GM23248 (cell line): ENCODE data around the gene PDCD1LG2. TPM values are rescaled to one million over a fixed set of nuclear protein-coding genes. Genes with fewer than 3 reads are reported as not detected.

ENCODE experiments used
- DNase-seq: peaks from one replicate; pipeline ENCODE4 v3.0.0-alpha.2; 2015
- H2AFZ ChIP-seq: fragments of 200-600 bp; sonication (generic); 2 replicates; pipeline ENCODE4 v1.6.1; 2016; ENCODE audit warnings: antibody characterized with exemption
- H3F3A ChIP-seq: fragments of 200-600 bp; sonication (generic); 2 replicates; pipeline ENCODE4 v1.6.1; 2016; ENCODE audit warnings: mild to moderate bottlenecking, antibody characterized with exemption, mixed run types; ENCODE audit not compliant: insufficient read depth
- H3K27ac ChIP-seq: fragments of 200-600 bp; sonication (generic); 2 replicates; pipeline ENCODE4 v1.5.1; 2016; ENCODE audit warnings: mild to moderate bottlenecking
- H3K27me3 ChIP-seq: fragments of 200-600 bp; sonication (generic); replicated peaks from 2 replicates; pipeline ENCODE4 v1.6.1; 2016; ENCODE audit warnings: mild to moderate bottlenecking; ENCODE audit not compliant: insufficient read depth
- H3K36me3 ChIP-seq: fragments of 200-600 bp; sonication (generic); 2 replicates; pipeline ENCODE4 v1.6.1; 2016; ENCODE audit warnings: low read depth, mild to moderate bottlenecking
- H3K4me1 ChIP-seq: fragments of 200-600 bp; sonication (generic); 2 replicates; pipeline ENCODE4 v1.6.1; 2016; ENCODE audit warnings: mild to moderate bottlenecking; ENCODE audit not compliant: insufficient read depth
- H3K4me2 ChIP-seq: fragments of 200-600 bp; sonication (generic); one replicate; pipeline ENCODE4 v1.6.1; 2016; ENCODE audit warnings: mild to moderate bottlenecking; ENCODE audit not compliant: unreplicated experiment
- H3K4me3 ChIP-seq: fragments of 200-600 bp; sonication (generic); 2 replicates; pipeline ENCODE4 v1.5.1; 2016; ENCODE audit warnings: mild to moderate bottlenecking
- H3K79me2 ChIP-seq: fragments of 200-600 bp; sonication (generic); 2 replicates; pipeline ENCODE4 v1.6.1; 2016; ENCODE audit warnings: mild to moderate bottlenecking; ENCODE audit not compliant: insufficient read depth
- H3K9ac ChIP-seq: fragments of 200-600 bp; sonication (generic); 2 replicates; pipeline ENCODE4 v1.6.1; 2016; ENCODE audit warnings: mild to moderate bottlenecking
- H3K9me2 ChIP-seq: fragments of 200-600 bp; sonication (generic); 2 replicates; pipeline ENCODE4 v1.6.1; 2016; ENCODE audit warnings: mixed run types, mild to moderate bottlenecking, moderate library complexity; ENCODE audit not compliant: insufficient read depth
- H3K9me3 ChIP-seq: fragments of 200-600 bp; sonication (generic); one replicate; pipeline ENCODE4 v1.6.1; 2017; ENCODE audit warnings: low read depth
- H4K20me1 ChIP-seq: fragments of 200-600 bp; sonication (generic); 2 replicates; pipeline ENCODE4 v1.6.0; 2016; ENCODE audit not compliant: insufficient read depth
- EZH2 ChIP-seq: fragments of 200-600 bp; sonication (generic); IDR thresholded peaks from 2 replicates; pipeline ENCODE4 v1.6.1; 2018; ENCODE audit warnings: antibody characterized with exemption, mild to moderate bottlenecking; ENCODE audit not compliant: insufficient read depth, poor library complexity, severe bottlenecking
- EZH2phosphoT487 ChIP-seq: fragments of 200-600 bp; sonication (generic); IDR thresholded peaks from 2 replicates; pipeline ENCODE4 v1.6.1; 2018; ENCODE audit warnings: antibody characterized with exemption, moderate library complexity, mild to moderate bottlenecking, low read depth; ENCODE audit not compliant: insufficient read depth
- WGBS, 2 experiments: methylation state at CpG; one replicate each; pipeline ENCODE4 v1.1.6; 2015 to 2017; ENCODE audit warnings: low lambda C conversion rate in 2 of 2, low coverage in 1 of 2; ENCODE audit errors: missing lambda C conversion rate in 2 of 2; 5-methylcytosine and 5-hydroxymethylcytosine counted together
- in situ Hi-C: fragments of 300-500 bp; cut with MboI; formaldehyde crosslinking; loops from 2 replicates; pipeline ENCODE4 v1.15.0; 2020
- polyA plus RNA-seq: library from polyadenylated mRNA; unstranded; fragments of >200 nt; fragmentation: Nextera tagmentation; extraction: Ambion mirVana; gene quantifications from 2 replicates; pipeline ENCODE4 v1.2.1, GENCODE V29; 2016
- total RNA-seq: library from RNA; depleted of rRNA; stranded (reverse); fragments of >200 nt; shearing (Covaris generic); gene quantifications from 2 replicates; pipeline ENCODE4 v1.2.3, GENCODE V29; 2014

The PDCD1LG2 gene
- total and polyA plus RNA-seq, 2 experiments from 2014 or later = 31.7 to 34.7 TPM

DNA sequence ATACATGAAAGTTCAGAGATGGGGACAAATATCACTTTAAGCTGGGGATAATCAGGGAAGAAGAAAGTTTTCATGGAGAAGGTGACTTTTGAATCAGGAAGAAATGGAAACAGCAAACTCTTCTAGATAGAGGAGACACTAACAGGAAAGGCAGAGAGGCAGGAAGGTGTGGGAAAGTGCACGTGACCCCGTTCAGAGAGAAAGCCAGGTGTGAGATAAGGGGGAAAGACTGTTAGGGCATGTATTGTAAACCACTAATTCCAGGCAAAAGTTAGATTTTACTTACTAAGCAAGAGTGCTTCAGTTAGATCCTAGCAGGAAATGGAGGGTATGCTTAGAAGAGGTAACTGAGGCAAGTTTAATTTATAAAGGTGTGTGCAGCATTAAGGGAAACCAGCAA, 58.5 kb downstream of the PDCD1LG2 start:
- no peak overlapping the region for H3K9ac ChIP-seq
- WGBS, 2 experiments = 98 to 100% methylated on average over 2 of the region's 2 CpGs
- TF ChIP-seq EZH2phosphoT487 = no peak
- TF ChIP-seq EZH2 = no peak
- 0 out of 2 replicates have a peak, but pooled peaks cover 10% of the 10 kb centered on the region for H3F3A ChIP-seq
- no peaks in the 10 kb centered on the region for H3K9me2 ChIP-seq
- H3K9me3 ChIP-seq = no peaks in the 10 kb centered on the region
- H3K4me3 ChIP-seq = no peak overlapping the region
- DNase-seq = no peak
- peaks cover 10% of the 10 kb centered on the region for H3K4me1 ChIP-seq
- no peaks in the 10 kb centered on the region for H3K79me2 ChIP-seq
- no peak overlapping the region for H3K4me2 ChIP-seq
- H3K36me3 ChIP-seq = peaks cover 26% of the 10 kb centered on the region
- no peak overlapping the region for H3K27ac ChIP-seq
- no peaks in the 10 kb centered on the region for H3K27me3 ChIP-seq
- no peak overlapping the region for H2AFZ ChIP-seq
- in situ Hi-C loops = no loop called here
- no peaks in the 10 kb centered on the region for H4K20me1 ChIP-seq

DNA sequence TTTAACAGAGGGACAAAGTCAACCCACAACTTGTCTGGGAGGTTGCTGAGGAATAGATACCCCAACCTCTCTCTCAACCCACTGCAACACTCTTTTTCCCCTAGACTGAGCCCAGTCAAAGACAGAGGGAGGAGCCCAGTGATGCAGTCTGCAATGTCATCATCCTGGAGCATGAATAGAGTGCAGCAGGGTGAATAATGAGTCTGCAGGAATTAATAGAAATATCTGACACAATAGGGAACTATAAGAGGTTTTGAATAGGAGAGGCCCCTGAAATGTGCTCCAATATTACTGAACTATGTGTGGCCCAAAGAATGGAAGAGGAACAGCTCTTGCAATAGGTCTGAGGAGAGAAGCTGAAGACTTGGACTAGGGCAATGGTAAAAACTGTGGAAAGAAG, 59.1 kb downstream of the PDCD1LG2 start:
- DNase-seq = peak; percentile 49
- Histone ChIP-seq H3K36me3 (peaks cover 23% of the 10 kb centered on the region), H3K27ac (no peak overlapping the region), H3F3A (0 out of 2 replicates have a peak, but pooled peaks cover 6% of the 10 kb centered on the region), H3K9me3 (no peaks in the 10 kb centered on the region), H3K4me3 (no peak overlapping the region), H3K79me2 (no peaks in the 10 kb centered on the region), H3K4me1 (peaks cover 4% of the 10 kb centered on the region), H3K4me2 (no peak overlapping the region), H3K9me2 (no peaks in the 10 kb centered on the region), H2AFZ (no peak overlapping the region), H4K20me1 (no peaks in the 10 kb centered on the region), H3K9ac (no peak overlapping the region), H3K27me3 (no peaks in the 10 kb centered on the region)
- TF ChIP-seq EZH2 (no peak), EZH2phosphoT487 (no peak)
- in situ Hi-C loops = no loop called here

- H3K79me2 ChIP-seq = no peaks in the 10 kb centered on the region
- H3K9me3 ChIP-seq = no peaks in the 10 kb centered on the region
- in situ Hi-C loops = no loop called here
- H4K20me1 ChIP-seq = no peaks in the 10 kb centered on the region
- 50 to 70% methylated on average over 1 of the region's 1 CpG for WGBS, 2 experiments
- peaks cover 18% of the 10 kb centered on the region for H3K36me3 ChIP-seq
- no peak overlapping the region for H3K27ac ChIP-seq
- H3F3A ChIP-seq = 0 out of 2 replicates have a peak, but pooled peaks cover 1% of the 10 kb centered on the region
- H3K4me2 ChIP-seq = no peak overlapping the region
- no peaks in the 10 kb centered on the region for H3K27me3 ChIP-seq
- no peak for DNase-seq
- no peak overlapping the region for H2AFZ ChIP-seq
- TF ChIP-seq EZH2 = no peak
- TF ChIP-seq EZH2phosphoT487 = no peak
- H3K9me2 ChIP-seq = no peaks in the 10 kb centered on the region
- no peaks in the 10 kb centered on the region for H3K4me1 ChIP-seq
- no peak overlapping the region for H3K9ac ChIP-seq
- H3K4me3 ChIP-seq = no peak overlapping the region
Observed at GRCh38 chr9:5569891-5570290, 59.6 kb downstream of the PDCD1LG2 start.

DNA sequence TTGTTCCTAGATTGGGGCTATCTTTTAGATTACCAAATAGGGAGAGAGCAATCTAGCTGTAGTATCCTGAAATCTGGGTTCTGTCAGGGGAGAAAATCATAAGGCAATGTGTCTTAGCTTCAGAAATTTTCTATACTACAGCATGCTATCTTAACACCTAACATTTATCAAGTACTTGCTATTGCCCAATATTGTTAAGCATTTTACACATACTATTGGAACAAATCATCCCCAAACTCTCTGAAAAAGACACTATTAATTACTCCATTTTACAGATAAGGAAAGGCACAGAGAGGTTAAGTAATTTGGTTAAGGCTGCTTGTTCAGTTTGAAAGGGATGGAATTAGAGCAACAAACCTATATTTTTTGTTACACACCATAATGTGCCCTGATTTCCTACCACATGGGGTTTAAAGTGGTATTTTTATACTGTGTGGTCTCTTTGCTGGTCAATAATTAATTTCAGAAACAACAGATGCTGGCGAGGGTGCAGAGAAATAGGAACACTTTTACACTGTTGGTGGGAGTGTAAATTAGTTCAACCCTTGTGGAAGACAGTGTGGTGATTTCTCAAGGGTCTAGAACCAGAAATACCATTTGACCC, 61.4 kb downstream of the PDCD1LG2 start:
- Histone ChIP-seq H3K27me3 (no peaks in the 10 kb centered on the region), H3K79me2 (no peaks in the 10 kb centered on the region), H2AFZ (no peak overlapping the region), H3K27ac (no peak overlapping the region), H4K20me1 (no peaks in the 10 kb centered on the region), H3K36me3 (peaks cover 12% of the 10 kb centered on the region; the same call in 1 of the 2 replicates), H3K4me1 (no peaks in the 10 kb centered on the region), H3K9me2 (no peaks in the 10 kb centered on the region), H3K4me3 (no peak overlapping the region), H3K9ac (no peak overlapping the region), H3F3A (no peaks in the 10 kb centered on the region), H3K9me3 (no peaks in the 10 kb centered on the region), H3K4me2 (no peak overlapping the region)
- WGBS, 2 experiments = 89 to 97% methylated on average over 1 of the region's 1 CpG
- no peak for DNase-seq
- TF ChIP-seq EZH2 = no peak
- no peak for TF ChIP-seq EZH2phosphoT487
- in situ Hi-C loops = no loop called here
